HCEC 1CT (cell line): ENCODE results near the gene WDR6.

Experiments
- DNase-seq: peaks from one replicate; pipeline ENCODE4 v3.0.0-alpha.2; 2017

The WDR6 gene

GRCh38 chr3:49016414-49017228 is 9.4 kb downstream of the WDR6 start:
- no peak for DNase-seq

GRCh38 chr3:49017229-49017970 is 10.2 kb downstream of the WDR6 start:
- no peak for DNase-seq

- DNase-seq, result peak; percentile 43
Observed at GRCh38 chr3:49017971-49018706, 10.9 kb downstream of the WDR6 start, which contains the start of gene DALRD3. Gene DALRD3 (minus strand): TSS chr3:49018580. CDS start chr3:49018564, 16 bp downstream.

GRCh38 chr3:49018707-49019006 is 11.5 kb downstream of the WDR6 start:
- no peak for DNase-seq

GRCh38 chr3:49019941-49020329 is 12.7 kb downstream of the WDR6 start:
- DNase-seq, result no peak

- DNase-seq, result peak; percentile 17
Observed at GRCh38 chr3:49020330-49021212, 13.4 kb downstream of the WDR6 start.

GRCh38 chr3:49021213-49021812 is 14.1 kb downstream of the WDR6 start:
- peak; percentile 96 for DNase-seq

GRCh38 chr3:49021813-49022687 is 14.9 kb downstream of the WDR6 start, which contains the start of gene NDUFAF3:
Gene NDUFAF3 (plus strand): TSS chr3:49022121. CDS start chr3:49022145, 24 bp downstream.
- DNase-seq, result peak; percentile 87

- DNase-seq, result no peak
Observed at GRCh38 chr3:49022688-49023171, 15.5 kb downstream of the WDR6 start.

GRCh38 chr3:49023775-49024174 is 16.6 kb downstream of the WDR6 start:
- DNase-seq, result no peak

- no peak for DNase-seq
Observed at GRCh38 chr3:49024449-49024848, 17.3 kb downstream of the WDR6 start.

GRCh38 chr3:49025005-49025792 is 18.0 kb downstream of the WDR6 start:
- DNase-seq, result no peak

- DNase-seq, result no peak
Observed at GRCh38 chr3:49025793-49026520, 18.8 kb downstream of the WDR6 start.

GRCh38 chr3:49026536-49026935 is 19.3 kb downstream of the WDR6 start:
- DNase-seq, result no peak

GRCh38 chr3:49027634-49028033 is 20.4 kb downstream of the WDR6 start:
- no peak for DNase-seq

GRCh38 chr3:49028298-49028672 is 21.1 kb downstream of the WDR6 start:
- no peak for DNase-seq

- peak; percentile 89 for DNase-seq
Observed at GRCh38 chr3:49028673-49029562, 21.7 kb downstream of the WDR6 start, which contains the start of gene IMPDH2. Gene IMPDH2 (minus strand): TSS chr3:49029398. CDS start chr3:49029350, 48 bp downstream.

GRCh38 chr3:49029563-49029884 is 22.3 kb downstream of the WDR6 start:
- DNase-seq, result no peak
